ENCODE data around the gene ZDHHC8.

The ZDHHC8 gene

GRCh38 chr22:20089226-20089976 is 42.2 kb upstream of the ZDHHC8 start:
- H3K9ac ChIP-seq (ENCODE audit: low read length in 2 of 2) = no peak overlapping the region
- no peak overlapping the region for H3K4me3 ChIP-seq (ENCODE audit: low read length in 2 of 2)
- no peaks in the 10 kb centered on the region for H3K9me3 ChIP-seq (ENCODE audit: control insufficient read depth in 2 of 2, low read length in 2 of 2)
- no peaks in the 10 kb centered on the region for H3K27me3 ChIP-seq (ENCODE audit: control insufficient read depth in 1 of 2, insufficient read depth in 2 of 2, low read length in 2 of 2)
- peaks cover 8% of the 10 kb centered on the region for H3K4me1 ChIP-seq (ENCODE audit: control insufficient read depth, insufficient read depth, low read length)
- H3K27ac ChIP-seq (ENCODE audit: low read length) = no peak overlapping the region
- peaks cover 80% of the 10 kb centered on the region in 2 donors for H3K36me3 ChIP-seq (ENCODE audit: control insufficient read depth in 2 of 2, insufficient read depth in 2 of 2, low read length in 2 of 2)

GRCh38 chr22:20089977-20090729 is 41.5 kb upstream of the ZDHHC8 start:
- H3K9ac ChIP-seq (ENCODE audit: low read length in 2 of 2) = no peak overlapping the region
- peaks cover 84 to 87% of the 10 kb centered on the region in 2 donors for H3K36me3 ChIP-seq (ENCODE audit: control insufficient read depth in 2 of 2, insufficient read depth in 2 of 2, low read length in 2 of 2)
- H3K27ac ChIP-seq (ENCODE audit: low read length) = no peak overlapping the region
- H3K4me1 ChIP-seq (ENCODE audit: control insufficient read depth, insufficient read depth, low read length) = peaks cover under 1% of the 10 kb centered on the region
- H3K27me3 ChIP-seq (ENCODE audit: control insufficient read depth in 1 of 2, insufficient read depth in 2 of 2, low read length in 2 of 2) = no peaks in the 10 kb centered on the region
- H3K4me3 ChIP-seq (ENCODE audit: low read length in 2 of 2) = no peak overlapping the region
- H3K9me3 ChIP-seq (ENCODE audit: control insufficient read depth in 2 of 2, low read length in 2 of 2) = no peaks in the 10 kb centered on the region

- H3K4me1 ChIP-seq (ENCODE audit: control insufficient read depth, insufficient read depth, low read length) = no peaks in the 10 kb centered on the region
- no peak overlapping the region for H3K4me3 ChIP-seq (ENCODE audit: low read length in 2 of 2)
- H3K9me3 ChIP-seq (ENCODE audit: control insufficient read depth in 2 of 2, low read length in 2 of 2) = no peaks in the 10 kb centered on the region
- peaks cover 88 to 91% of the 10 kb centered on the region in 2 donors for H3K36me3 ChIP-seq (ENCODE audit: control insufficient read depth in 2 of 2, insufficient read depth in 2 of 2, low read length in 2 of 2)
- no peak overlapping the region for H3K27ac ChIP-seq (ENCODE audit: low read length)
- no peaks in the 10 kb centered on the region for H3K27me3 ChIP-seq (ENCODE audit: control insufficient read depth in 1 of 2, insufficient read depth in 2 of 2, low read length in 2 of 2)
- H3K9ac ChIP-seq (ENCODE audit: low read length in 2 of 2) = no peak overlapping the region
Measured at GRCh38 chr22:20090730-20091240, 40.8 kb upstream of the ZDHHC8 start.

GRCh38 chr22:20091690-20092476 is 39.7 kb upstream of the ZDHHC8 start:
- H3K27me3 ChIP-seq (ENCODE audit: control insufficient read depth in 1 of 2, insufficient read depth in 2 of 2, low read length in 2 of 2) = no peaks in the 10 kb centered on the region
- H3K4me3 ChIP-seq (ENCODE audit: low read length in 2 of 2) = no peak overlapping the region
- peaks cover 85 to 90% of the 10 kb centered on the region in 2 donors for H3K36me3 ChIP-seq (ENCODE audit: control insufficient read depth in 2 of 2, insufficient read depth in 2 of 2, low read length in 2 of 2)
- no peak overlapping the region for H3K9ac ChIP-seq (ENCODE audit: low read length in 2 of 2)
- H3K27ac ChIP-seq (ENCODE audit: low read length) = no peak overlapping the region
- H3K4me1 ChIP-seq (ENCODE audit: control insufficient read depth, insufficient read depth, low read length) = no peaks in the 10 kb centered on the region
- H3K9me3 ChIP-seq (ENCODE audit: control insufficient read depth in 2 of 2, low read length in 2 of 2) = no peaks in the 10 kb centered on the region

- no peaks in the 10 kb centered on the region for H3K4me1 ChIP-seq (ENCODE audit: control insufficient read depth, insufficient read depth, low read length)
- H3K9ac ChIP-seq (ENCODE audit: low read length in 2 of 2) = no peak overlapping the region
- H3K27ac ChIP-seq (ENCODE audit: low read length) = no peak overlapping the region
- no peaks in the 10 kb centered on the region for H3K9me3 ChIP-seq (ENCODE audit: control insufficient read depth in 2 of 2, low read length in 2 of 2)
- H3K36me3 ChIP-seq (ENCODE audit: control insufficient read depth in 2 of 2, insufficient read depth in 2 of 2, low read length in 2 of 2) = peaks cover 82 to 90% of the 10 kb centered on the region in 2 donors
- no peak overlapping the region for H3K4me3 ChIP-seq (ENCODE audit: low read length in 2 of 2)
- H3K27me3 ChIP-seq (ENCODE audit: control insufficient read depth in 1 of 2, insufficient read depth in 2 of 2, low read length in 2 of 2) = no peaks in the 10 kb centered on the region
Measured at GRCh38 chr22:20092477-20092854, 39.1 kb upstream of the ZDHHC8 start.

- peaks cover 71 to 84% of the 10 kb centered on the region in 2 donors for H3K36me3 ChIP-seq (ENCODE audit: control insufficient read depth in 2 of 2, insufficient read depth in 2 of 2, low read length in 2 of 2)
- H3K4me1 ChIP-seq (ENCODE audit: control insufficient read depth, insufficient read depth, low read length) = no peaks in the 10 kb centered on the region
- no peak overlapping the region for H3K4me3 ChIP-seq (ENCODE audit: low read length in 2 of 2)
- no peaks in the 10 kb centered on the region for H3K27me3 ChIP-seq (ENCODE audit: control insufficient read depth in 1 of 2, insufficient read depth in 2 of 2, low read length in 2 of 2)
- H3K27ac ChIP-seq (ENCODE audit: low read length) = no peak overlapping the region
- no peaks in the 10 kb centered on the region for H3K9me3 ChIP-seq (ENCODE audit: control insufficient read depth in 2 of 2, low read length in 2 of 2)
- H3K9ac ChIP-seq (ENCODE audit: low read length in 2 of 2) = no peak overlapping the region
Measured at GRCh38 chr22:20093418-20094196, 38.0 kb upstream of the ZDHHC8 start.

GRCh38 chr22:20094197-20094807 is 37.3 kb upstream of the ZDHHC8 start:
- no peak overlapping the region for H3K9ac ChIP-seq (ENCODE audit: low read length in 2 of 2)
- no peak overlapping the region for H3K27ac ChIP-seq (ENCODE audit: low read length)
- peaks cover 67 to 85% of the 10 kb centered on the region in 2 donors for H3K36me3 ChIP-seq (ENCODE audit: control insufficient read depth in 2 of 2, insufficient read depth in 2 of 2, low read length in 2 of 2)
- no peaks in the 10 kb centered on the region for H3K27me3 ChIP-seq (ENCODE audit: control insufficient read depth in 1 of 2, insufficient read depth in 2 of 2, low read length in 2 of 2)
- H3K4me1 ChIP-seq (ENCODE audit: control insufficient read depth, insufficient read depth, low read length) = no peaks in the 10 kb centered on the region
- H3K9me3 ChIP-seq (ENCODE audit: control insufficient read depth in 2 of 2, low read length in 2 of 2) = no peaks in the 10 kb centered on the region
- H3K4me3 ChIP-seq (ENCODE audit: low read length in 2 of 2) = no peak overlapping the region

- Histone ChIP-seq H3K4me3 (ENCODE audit: low read length in 2 of 2) (no peak overlapping the region), H3K27me3 (ENCODE audit: control insufficient read depth in 1 of 2, insufficient read depth in 2 of 2, low read length in 2 of 2) (no peaks in the 10 kb centered on the region), H3K36me3 (ENCODE audit: control insufficient read depth in 2 of 2, insufficient read depth in 2 of 2, low read length in 2 of 2) (peaks cover 63 to 80% of the 10 kb centered on the region in 2 donors), H3K4me1 (ENCODE audit: control insufficient read depth, insufficient read depth, low read length) (no peaks in the 10 kb centered on the region), H3K9ac (ENCODE audit: low read length in 2 of 2) (no peak overlapping the region), H3K9me3 (ENCODE audit: control insufficient read depth in 2 of 2, low read length in 2 of 2) (no peaks in the 10 kb centered on the region), H3K27ac (ENCODE audit: low read length) (no peak overlapping the region)
Measured at GRCh38 chr22:20095521-20095920, 36.1 kb upstream of the ZDHHC8 start.

GRCh38 chr22:20096574-20097420 is 34.8 kb upstream of the ZDHHC8 start:
- Histone ChIP-seq H3K4me1 (ENCODE audit: control insufficient read depth, insufficient read depth, low read length) (no peaks in the 10 kb centered on the region), H3K36me3 (ENCODE audit: control insufficient read depth in 2 of 2, insufficient read depth in 2 of 2, low read length in 2 of 2) (peaks cover 50 to 75% of the 10 kb centered on the region in 2 donors), H3K9me3 (ENCODE audit: control insufficient read depth in 2 of 2, low read length in 2 of 2) (no peaks in the 10 kb centered on the region), H3K9ac (ENCODE audit: low read length in 2 of 2) (no peak overlapping the region), H3K27ac (ENCODE audit: low read length) (no peak overlapping the region), H3K4me3 (ENCODE audit: low read length in 2 of 2) (no peak overlapping the region), H3K27me3 (ENCODE audit: control insufficient read depth in 1 of 2, insufficient read depth in 2 of 2, low read length in 2 of 2) (no peaks in the 10 kb centered on the region)
